ENCODE measurements around the gene RHBDL3. TPM values are rescaled to one million over a fixed set of nuclear protein-coding genes. Genes with fewer than 3 reads are reported as not detected.

The RHBDL3 gene
- total and polyA plus RNA-seq, 4 donors = 0.14 to 0.51 (median 0.25) TPM

DNA sequence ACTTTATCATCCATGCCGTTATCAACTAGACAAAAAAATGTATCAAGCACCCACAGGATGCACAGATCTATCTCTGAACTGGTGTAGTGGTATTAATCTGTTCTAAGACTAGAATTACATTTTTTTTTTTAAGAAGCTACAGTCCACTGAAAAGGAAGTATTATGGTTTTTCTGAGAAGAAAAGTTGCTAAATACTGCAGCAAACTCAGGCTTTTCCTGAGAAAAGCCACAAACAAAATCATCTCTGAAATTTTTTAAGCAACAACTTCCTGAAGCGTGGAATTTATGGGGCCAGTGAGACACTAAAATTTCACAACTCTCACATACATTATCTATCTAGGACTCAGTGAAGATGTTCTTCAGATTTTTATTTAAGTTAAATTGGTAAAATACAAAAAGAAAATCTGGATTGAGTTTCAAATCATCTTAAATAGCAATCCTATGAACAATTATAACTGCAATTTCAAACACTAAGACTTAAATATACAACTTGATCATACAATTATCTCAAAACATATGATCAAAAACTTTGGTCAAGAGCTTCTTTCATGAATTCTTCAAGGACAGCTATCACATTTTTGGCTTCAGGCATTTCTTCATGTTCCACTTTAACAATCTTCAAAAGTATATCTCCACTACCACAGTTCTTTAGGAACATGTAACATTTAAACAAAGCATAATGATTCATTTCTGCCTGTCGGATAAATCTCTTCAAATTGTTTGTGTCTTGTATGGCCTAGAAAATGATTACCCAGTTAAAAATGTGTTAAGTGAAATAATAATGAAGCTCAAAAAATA lies 65.8 kb downstream of the RHBDL3 start:
- H3K9ac ChIP-seq (ENCODE audit: insufficient read depth in 1 of 2, low read length in 2 of 2) = no peak overlapping the region
- H3K4me3 ChIP-seq = no peak overlapping the region
- ATAC-seq (ENCODE audit: insufficient read depth, low FRiP score) (no peak), DNase-seq (no peak)
- no peaks in the 10 kb centered on the region for H3K9me3 ChIP-seq (ENCODE audit: control insufficient read depth in 4 of 4, insufficient read depth in 3 of 4, low read length in 3 of 4)
- H3K27me3 ChIP-seq (ENCODE audit: control insufficient read depth in 3 of 3, insufficient read depth in 3 of 3, low read length in 2 of 3) = no peaks in the 10 kb centered on the region
- H3K27ac ChIP-seq (ENCODE audit: low read depth in 1 of 2, low read length in 1 of 2) = no peak overlapping the region
- 44 to 70% methylated on average over 3 of the region's 3 CpGs for WGBS, 2 donors
- TF ChIP-seq, protein P1, sequence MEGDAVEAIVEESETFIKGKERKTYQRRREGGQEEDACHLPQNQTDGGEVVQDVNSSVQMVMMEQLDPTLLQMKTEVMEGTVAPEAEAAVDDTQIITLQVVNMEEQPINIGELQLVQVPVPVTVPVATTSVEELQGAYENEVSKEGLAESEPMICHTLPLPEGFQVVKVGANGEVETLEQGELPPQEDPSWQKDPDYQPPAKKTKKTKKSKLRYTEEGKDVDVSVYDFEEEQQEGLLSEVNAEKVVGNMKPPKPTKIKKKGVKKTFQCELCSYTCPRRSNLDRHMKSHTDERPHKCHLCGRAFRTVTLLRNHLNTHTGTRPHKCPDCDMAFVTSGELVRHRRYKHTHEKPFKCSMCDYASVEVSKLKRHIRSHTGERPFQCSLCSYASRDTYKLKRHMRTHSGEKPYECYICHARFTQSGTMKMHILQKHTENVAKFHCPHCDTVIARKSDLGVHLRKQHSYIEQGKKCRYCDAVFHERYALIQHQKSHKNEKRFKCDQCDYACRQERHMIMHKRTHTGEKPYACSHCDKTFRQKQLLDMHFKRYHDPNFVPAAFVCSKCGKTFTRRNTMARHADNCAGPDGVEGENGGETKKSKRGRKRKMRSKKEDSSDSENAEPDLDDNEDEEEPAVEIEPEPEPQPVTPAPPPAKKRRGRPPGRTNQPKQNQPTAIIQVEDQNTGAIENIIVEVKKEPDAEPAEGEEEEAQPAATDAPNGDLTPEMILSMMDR (IDR thresholded peaks at IDR 0.05; ENCODE audit: control extremely low read depth, extremely low read depth) = no peak
- no peaks in the 10 kb centered on the region for H3K4me1 ChIP-seq (ENCODE audit: control insufficient read depth in 5 of 5, insufficient read depth in 5 of 5, low read length in 5 of 5)
- H3K36me3 ChIP-seq (ENCODE audit: control insufficient read depth in 4 of 4, insufficient read depth in 4 of 4, low read length in 4 of 4) = peaks cover 3 to 20% (median 5%) of the 10 kb centered on the region in 4 donors

DNA sequence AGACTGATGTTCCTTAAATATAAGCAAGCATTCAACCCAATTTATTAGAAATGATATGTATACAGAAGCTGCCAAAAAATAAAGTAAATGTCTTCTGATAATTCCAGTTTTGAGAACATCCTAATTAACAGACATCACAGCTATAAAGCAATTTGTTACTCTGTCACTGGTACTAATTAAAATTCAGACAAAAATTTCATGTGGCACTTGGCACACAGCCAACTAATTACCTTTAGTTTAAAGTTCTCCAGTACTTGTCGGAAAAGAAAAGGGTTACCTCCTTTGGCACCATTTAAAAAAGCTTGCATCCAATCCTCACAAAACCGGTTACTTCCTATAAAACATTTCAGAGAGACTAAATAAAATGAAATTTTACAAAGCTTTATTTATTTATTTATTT lies 67.6 kb downstream of the RHBDL3 start:
- peaks cover 5 to 26% (median 7%) of the 10 kb centered on the region in 4 donors for H3K36me3 ChIP-seq (ENCODE audit: control insufficient read depth in 4 of 4, insufficient read depth in 4 of 4, low read length in 4 of 4)
- ATAC-seq (ENCODE audit: insufficient read depth, low FRiP score) (no peak), DNase-seq (no peak)
- H3K4me3 ChIP-seq = no peak overlapping the region
- no peaks in the 10 kb centered on the region for H3K4me1 ChIP-seq (ENCODE audit: control insufficient read depth in 5 of 5, insufficient read depth in 5 of 5, low read length in 5 of 5)
- H3K9me3 ChIP-seq (ENCODE audit: control insufficient read depth in 4 of 4, insufficient read depth in 3 of 4, low read length in 3 of 4) = no peaks in the 10 kb centered on the region
- TF ChIP-seq, protein P1 (IDR thresholded peaks at IDR 0.05; ENCODE audit: control extremely low read depth, extremely low read depth) = no peak
- WGBS, 2 donors = 96 to 98% methylated on average over 2 of the region's 2 CpGs
- H3K27me3 ChIP-seq (ENCODE audit: control insufficient read depth in 3 of 3, insufficient read depth in 3 of 3, low read length in 2 of 3) = no peaks in the 10 kb centered on the region
- H3K27ac ChIP-seq (ENCODE audit: low read depth in 1 of 2, low read length in 1 of 2) = no peak overlapping the region
- no peak overlapping the region for H3K9ac ChIP-seq (ENCODE audit: insufficient read depth in 1 of 2, low read length in 2 of 2)

DNA sequence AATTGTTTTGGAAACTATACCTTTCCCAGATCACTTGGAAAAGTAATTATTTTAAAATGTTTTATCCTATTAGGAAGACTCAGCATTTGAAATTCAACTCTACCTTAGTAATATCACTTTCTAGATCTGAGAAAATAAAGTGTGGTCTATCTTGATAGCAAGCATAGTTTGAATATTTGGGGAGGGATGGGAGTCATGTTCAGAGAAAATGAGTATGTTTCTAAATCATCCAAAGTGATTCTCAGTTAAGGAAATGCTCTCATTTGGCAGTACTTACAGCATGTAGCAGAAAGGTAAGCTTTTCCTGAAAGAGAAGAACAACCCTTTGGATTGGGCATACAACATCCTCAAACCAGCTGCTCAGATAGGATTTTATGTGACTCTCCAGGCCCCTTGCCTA lies 69.4 kb downstream of the RHBDL3 start:
- TF ChIP-seq, protein P1 (IDR thresholded peaks at IDR 0.05; ENCODE audit: control extremely low read depth, extremely low read depth) = no peak
- H3K4me1 ChIP-seq (ENCODE audit: control insufficient read depth in 5 of 5, insufficient read depth in 5 of 5, low read length in 5 of 5) = no peaks in the 10 kb centered on the region
- H3K9me3 ChIP-seq (ENCODE audit: control insufficient read depth in 4 of 4, insufficient read depth in 3 of 4, low read length in 3 of 4) = no peaks in the 10 kb centered on the region
- ATAC-seq (ENCODE audit: insufficient read depth, low FRiP score) (no peak), DNase-seq (no peak)
- no peaks in the 10 kb centered on the region for H3K27me3 ChIP-seq (ENCODE audit: control insufficient read depth in 3 of 3, insufficient read depth in 3 of 3, low read length in 2 of 3)
- H3K27ac ChIP-seq (ENCODE audit: low read depth in 1 of 2, low read length in 1 of 2) = no peak overlapping the region
- peaks cover 5 to 26% (median 7%) of the 10 kb centered on the region in 4 donors for H3K36me3 ChIP-seq (ENCODE audit: control insufficient read depth in 4 of 4, insufficient read depth in 4 of 4, low read length in 4 of 4)
- H3K4me3 ChIP-seq = no peak overlapping the region
- H3K9ac ChIP-seq (ENCODE audit: insufficient read depth in 1 of 2, low read length in 2 of 2) = no peak overlapping the region
